A549 (cell line): ENCODE results near the gene JAG2. TPM values are rescaled to one million over a fixed set of nuclear protein-coding genes. Genes with fewer than 3 reads are reported as not detected.
A peak's percentile ranks its signal among the peaks of the same experiment; 100 is the strongest.

Source experiments
- ATAC-seq, 2 experiments: fragments of 200-7000 bp in 1 of 2; fragments of >200 bp in 1 of 2; cut with Nextera tagmentation in 1 of 2; cut with Tn5 transposase in 1 of 2; 3 replicates each; pipeline versions ENCODE4 v1.8.0 to v1.9.1; 2018 to 2020; ENCODE audit warnings: mild to moderate bottlenecking in 1 of 2, moderate library complexity in 1 of 2
- CTCF ChIA-PET: fragments of 300-600 bp; sonication (Branson Sonifier 250); formaldehyde crosslinking; extraction: SDS; loops from one replicate; lab custom pipeline; 2021; ENCODE audit warnings: antibody characterized with exemption, inconsistent platforms; lab: Yijun Ruan, JAX
- POLR2A ChIA-PET: fragments of 350-600 bp; formaldehyde crosslinking; extraction: SDS; loops from one replicate; lab custom pipeline; 2021; ENCODE audit warnings: antibody characterized with exemption, inconsistent platforms; lab: Yijun Ruan, JAX
- DNase-seq, 2 experiments: peaks; one replicate each; pipeline versions ENCODE4 v3.0.0 to v3.0.0-alpha.2; 2011 to 2016; ENCODE audit warnings: low read depth in 1 of 2, low spot score in 1 of 2
- FAIRE-seq: peaks from 2 replicates; lab custom pipeline; 2011; peaks lifted over from hg19 to GRCh38; lab: Jason Lieb, UNC
- H3K27ac ChIP-seq, 2 experiments: fragments of >200 bp; sonication (Bioruptor Twin); formaldehyde crosslinking; 3 replicates each; pipeline ENCODE4 v1.5.1; 2016 to 2017
- H3K4me1 ChIP-seq: fragments of >200 bp; sonication (Bioruptor Twin); formaldehyde crosslinking; 3 replicates; pipeline ENCODE4 v1.6.1; 2016
- H3K4me2 ChIP-seq: fragments of >200 bp; sonication (Bioruptor Twin); formaldehyde crosslinking; 3 replicates; pipeline ENCODE4 v1.6.1; 2016
- H3K4me3 ChIP-seq: fragments of >200 bp; sonication (Bioruptor Twin); formaldehyde crosslinking; 3 replicates; pipeline ENCODE4 v1.5.1; 2016
- H3K9me3 ChIP-seq: fragments of >200 bp; sonication (Bioruptor Twin); formaldehyde crosslinking; 3 replicates; pipeline ENCODE4 v1.6.1; 2016
- ATOH8 ChIP-seq: fragments of 250-450 bp; sonication (Bioruptor Pico); IDR thresholded peaks from 2 replicates; pipeline ENCODE4 v1.5.0; 2020; ENCODE audit warnings: low read depth, mild to moderate bottlenecking, moderate library complexity
- BHLHE40 ChIP-seq: IDR thresholded peaks from 2 replicates; pipeline ENCODE4 v1.6.1; 2012; ENCODE audit warnings: low read depth, low read length, inconsistent platforms
- CHD2 ChIP-seq: fragments of 150-350 bp; IDR thresholded peaks from 2 replicates; pipeline ENCODE4 v1.6.1; 2014; ENCODE audit warnings: low read length; ENCODE audit not compliant: partially characterized antibody
- CTCF ChIP-seq: fragments of >200 bp; sonication (Bioruptor Twin); formaldehyde crosslinking; IDR thresholded peaks from 3 replicates; pipeline ENCODE4 v1.5.1; 2016
- EHF ChIP-seq: fragments of 250-450 bp; sonication (Bioruptor Pico); IDR thresholded peaks from 2 replicates; pipeline ENCODE4 v1.5.0; 2020; ENCODE audit warnings: mild to moderate bottlenecking
- ELK1 ChIP-seq: fragments of 150-350 bp; IDR thresholded peaks from 2 replicates; pipeline ENCODE4 v1.6.1; 2014; ENCODE audit warnings: low read depth, mild to moderate bottlenecking, low read length
- GATA3 ChIP-seq: IDR thresholded peaks from 2 replicates; pipeline ENCODE4 v1.6.1; 2012; ENCODE audit warnings: borderline replicate concordance
- HEYL ChIP-seq: fragments of 250-450 bp; sonication (Bioruptor Pico); IDR thresholded peaks from 2 replicates; pipeline ENCODE4 v1.8.0; 2021; ENCODE audit warnings: mild to moderate bottlenecking, moderate library complexity
- HMGXB4 ChIP-seq: fragments of 250-450 bp; sonication (Bioruptor Pico); IDR thresholded peaks from 2 replicates; pipeline ENCODE4 v1.5.0; 2021; ENCODE audit warnings: mild to moderate bottlenecking, moderate library complexity, borderline replicate concordance
- HOXB13 ChIP-seq: fragments of 250-450 bp; sonication (Bioruptor Pico); IDR thresholded peaks from 2 replicates; pipeline ENCODE4 v1.5.0; 2020; ENCODE audit warnings: low read depth, mild to moderate bottlenecking, moderate library complexity
- HOXB5 ChIP-seq: fragments of 250-450 bp; sonication (Bioruptor Pico); IDR thresholded peaks from 2 replicates; pipeline ENCODE4 v1.5.0; 2020; ENCODE audit warnings: mild to moderate bottlenecking, moderate library complexity
- JUN ChIP-seq, 2 experiments: fragments of >200 bp; sonication (Bioruptor Twin); formaldehyde crosslinking; IDR thresholded peaks; 2 replicates in 1 of 2; 3 replicates in 1 of 2; pipeline ENCODE4 v1.6.1; 2016 to 2017
- KDM5A ChIP-seq: fragments of 200-600 bp; sonication (generic); IDR thresholded peaks from 2 replicates; pipeline ENCODE4 v1.6.1; 2016; ENCODE audit warnings: antibody characterized with exemption, mild to moderate bottlenecking
- NR3C1 ChIP-seq: fragments of >200 bp; sonication (Bioruptor Twin); formaldehyde crosslinking; IDR thresholded peaks from 3 replicates; pipeline ENCODE4 v1.6.1; 2017
- PBX3 ChIP-seq: IDR thresholded peaks from 2 replicates; pipeline ENCODE4 v1.6.1; 2012
- RARB ChIP-seq: fragments of 250-450 bp; sonication (Bioruptor Pico); IDR thresholded peaks from 2 replicates; pipeline ENCODE4 v1.8.0; 2021; ENCODE audit warnings: mild to moderate bottlenecking, moderate library complexity
- REST ChIP-seq: fragments of 200-600 bp; sonication (generic); IDR thresholded peaks from 2 replicates; pipeline ENCODE4 v1.6.1; 2016; ENCODE audit warnings: antibody characterized with exemption, mild to moderate bottlenecking, moderate library complexity
- RFX5 ChIP-seq: fragments of 450-650 bp; IDR thresholded peaks from 2 replicates; pipeline ENCODE4 v1.7.1; 2014; ENCODE audit warnings: antibody characterized with exemption, mild to moderate bottlenecking, moderate library complexity
- TFCP2L1 ChIP-seq: fragments of 250-450 bp; sonication (Bioruptor Pico); IDR thresholded peaks from 2 replicates; pipeline ENCODE4 v1.5.0; 2021; ENCODE audit warnings: mild to moderate bottlenecking
- ZC3H11A ChIP-seq: fragments of 450-650 bp; IDR thresholded peaks from 2 replicates; pipeline ENCODE4 v1.6.1; 2014; ENCODE audit warnings: antibody characterized with exemption, mild to moderate bottlenecking
- ZFP36 ChIP-seq: fragments of 450-650 bp; IDR thresholded peaks from 2 replicates; pipeline ENCODE4 v1.6.1; 2014; ENCODE audit warnings: borderline replicate concordance; ENCODE audit not compliant: partially characterized antibody
- WGBS: methylation state at CpG from one replicate; pipeline ENCODE4 v1.1.6; 2017; ENCODE audit errors: missing lambda C conversion rate; 5-methylcytosine and 5-hydroxymethylcytosine counted together
- polyA minus RNA-seq: library from RNA; depleted of rRNA, polyadenylated mRNA; stranded (reverse); fragments of >200 nt; gene quantifications from 2 replicates; pipeline ENCODE4 v1.2.3, GENCODE V29; 2011; rRNA and poly(A)+ RNA removed
- polyA plus RNA-seq, 4 experiments: library from polyadenylated mRNA; depleted of rRNA in 3 of 4; stranded (reverse); fragments of >200 nt; fragmentation: RNase III in 1 of 4; extraction: RNeasy Plus Mini Kit Qiagen cat#74134 plus additional on column Dnase treatment in 1 of 4; gene quantifications; 2 replicates in 3 of 4; 3 replicates in 1 of 4; pipeline ENCODE4 v1.2.3, GENCODE V29; 2011 to 2017

The JAG2 gene
- polyA plus RNA-seq (2011; rRNA removed) = 4.8 and 5.9 TPM in 2 replicates
- polyA plus RNA-seq (2012; cell fraction: cytosol; rRNA removed) = 26.3 and 28.3 TPM in 2 replicates
- polyA plus RNA-seq (2012; cell fraction: nucleus; rRNA removed) = 145 and 149 TPM in 2 replicates
- 20.4 to 26.8 TPM (median 22.5 TPM) in 3 replicates for polyA plus RNA-seq (2017; fragmentation: RNase III; extraction: RNeasy Plus Mini Kit Qiagen cat#74134 plus additional on column Dnase treatment)
- 3.7 and 7.7 TPM in 2 replicates for polyA minus RNA-seq

- Histone ChIP-seq H3K4me2 (peak within 1 kb of the TSS; percentile 95), H3K27ac (peak within 1 kb of the TSS; percentile 72 to 90), H3K4me3 (peak within 1 kb of the TSS; percentile 59)
- peak in 1 of 2 experiments; percentile 28; a peak in 1 of 6 replicates for ATAC-seq
- CTCF ChIA-PET = interaction anchor here (0.7 to 15.2 kb wide), 11 partner anchors 9 to 203 kb away, joined by 3 to 132 read pairs (median 5); partner anchors contain the start of gene NUDT14
- WGBS = 0% methylated on average over 12 of the region's 84 CpGs
- POLR2A ChIA-PET = interaction anchor here (1.2 to 3.3 kb wide), 4 partner anchors 13 to 82 kb away, joined by 3 to 11 read pairs (median 6); partner anchors contain the start of gene NUDT14
- no peak for TF ChIP-seq ELK1
- no peak for TF ChIP-seq ZFP36
- TF ChIP-seq PBX3 = peak; percentile 86
- TF ChIP-seq, all 56 proteins: peak for 1
- FAIRE-seq (no peak), DNase-seq (peak; percentile 69 to 79)
- Histone ChIP-seq H3K9me3 (no peaks in the 10 kb centered on the region), H3K4me1 (peaks cover 33% of the 10 kb centered on the region)
These were observed at the start of gene JAG2 for GRCh38 chr14:105168496-105168978. Gene JAG2, minus strand, starts transcription at chr14:105168776. Its CDS starts 356 bp downstream, at chr14:105168420.

GRCh38 chr14:105217774-105218173 is 49.2 kb upstream of the JAG2 start:
- DNase-seq (no peak), ATAC-seq (no peak), FAIRE-seq (no peak)
- Histone ChIP-seq H3K27ac (no peak overlapping the region), H3K4me2 (no peak overlapping the region), H3K4me3 (no peak overlapping the region), H3K4me1 (no peaks in the 10 kb centered on the region), H3K9me3 (no peaks in the 10 kb centered on the region)
- 95% methylated on average over 4 of the region's 11 CpGs for WGBS
- CTCF ChIA-PET = interaction anchor here (0.7 kb wide), 1 partner anchor 16 kb away, joined by 3 read pairs; no protein-coding TSS in a partner anchor
- TF ChIP-seq HOXB13 (CRISPR knock-in tag) = no peak
- TF ChIP-seq CHD2 = no peak
- no peak for TF ChIP-seq HMGXB4
- TF ChIP-seq REST = no peak
- no peak for TF ChIP-seq CTCF
- TF ChIP-seq JUN (IDR thresholded peaks at IDR 0.05) = no peak
- no peak for TF ChIP-seq RFX5
- no peak for TF ChIP-seq BHLHE40
- no peak for TF ChIP-seq EHF (CRISPR knock-in tag)
- TF ChIP-seq HOXB5 (CRISPR knock-in tag) = no peak
- no peak for TF ChIP-seq GATA3
- no peak for TF ChIP-seq RARB (CRISPR knock-in tag)
- no peak for TF ChIP-seq HEYL
- TF ChIP-seq PBX3 = no peak
- no peak for TF ChIP-seq TFCP2L1 (CRISPR knock-in tag)
- no peak for TF ChIP-seq ZC3H11A
- no peak for TF ChIP-seq KDM5A
- no peak for TF ChIP-seq ATOH8 (CRISPR knock-in tag)
- TF ChIP-seq NR3C1 = no peak
- POLR2A ChIA-PET = no interaction called here
